KMS-11 (cell line): ENCODE data around the gene RAPGEF5.
"Not testable (repeated sequence)": the region's sequence is repeated elsewhere in the genome, so short reads cannot be mapped to it uniquely, and the experiment has no call there.

Experiments used
- H2AFZ ChIP-seq: fragments of 200-600 bp; sonication (generic); 2 replicates; pipeline ENCODE4 v1.6.1; 2016; ENCODE audit warnings: antibody characterized with exemption, mixed run types, low read depth
- H3K27ac ChIP-seq: fragments of 200-600 bp; sonication (generic); 2 replicates; pipeline ENCODE4 v1.6.1; 2016; ENCODE audit warnings: mild to moderate bottlenecking, mixed run types
- H3K27me3 ChIP-seq: fragments of 200-600 bp; sonication (generic); 2 replicates; pipeline ENCODE4 v1.6.1; 2017; ENCODE audit warnings: mild to moderate bottlenecking, low read depth, mixed run types, moderate library complexity; ENCODE audit not compliant: insufficient read depth
- H3K36me3 ChIP-seq: fragments of 200-600 bp; sonication (generic); 2 replicates; pipeline ENCODE4 v1.6.1; 2017; ENCODE audit warnings: mild to moderate bottlenecking, mixed run types; ENCODE audit not compliant: insufficient read depth
- H3K4me1 ChIP-seq: fragments of 200-600 bp; sonication (generic); 2 replicates; pipeline ENCODE4 v1.6.1; 2016; ENCODE audit warnings: mild to moderate bottlenecking, low read depth, mixed run types; ENCODE audit not compliant: poor library complexity, severe bottlenecking
- H3K4me2 ChIP-seq: fragments of 200-600 bp; sonication (generic); 2 replicates; pipeline ENCODE4 v1.7.0; 2016; ENCODE audit warnings: mild to moderate bottlenecking, mixed run types
- H3K4me3 ChIP-seq: fragments of 200-600 bp; sonication (generic); IDR thresholded peaks from 2 replicates; pipeline ENCODE4 v1.6.1; 2017; ENCODE audit warnings: low read depth, low read length, mixed read lengths; ENCODE audit not compliant: insufficient read depth
- H3K79me2 ChIP-seq: fragments of 200-600 bp; sonication (generic); 2 replicates; pipeline ENCODE4 v1.6.1; 2016; ENCODE audit warnings: low read depth, mixed run types; ENCODE audit not compliant: insufficient read depth
- H3K9ac ChIP-seq: fragments of 200-600 bp; sonication (generic); 2 replicates; pipeline ENCODE4 v1.6.1; 2016; ENCODE audit warnings: mild to moderate bottlenecking, mixed run types
- H4K20me1 ChIP-seq: fragments of 200-600 bp; sonication (generic); 2 replicates; pipeline ENCODE4 v1.6.1; 2016; ENCODE audit warnings: mild to moderate bottlenecking, mixed run types; ENCODE audit not compliant: insufficient read depth
- TF ChIP-seq, protein P1 (sequence below): fragments of 200-600 bp; sonication (generic); conservative IDR thresholded peaks from 2 replicates; pipeline ENCODE4 v1.6.1; 2017; ENCODE audit warnings: low read depth, mild to moderate bottlenecking, antibody characterized with exemption, low read length, moderate library complexity, mixed read lengths

Gene RAPGEF5

GRCh38 chr7:22087861-22088260 is 269.1 kb downstream of the RAPGEF5 start:
- Histone ChIP-seq H3K4me1 (peaks cover 6% of the 10 kb centered on the region), H4K20me1 (no peaks in the 10 kb centered on the region), H3K9ac (no peak overlapping the region), H3K27me3 (no peaks in the 10 kb centered on the region), H3K4me3 (no peak overlapping the region), H2AFZ (no peak overlapping the region), H3K4me2 (no peak overlapping the region), H3K27ac (no peak overlapping the region), H3K79me2 (no peaks in the 10 kb centered on the region), H3K36me3 (no peaks in the 10 kb centered on the region)
- TF ChIP-seq, protein P1, sequence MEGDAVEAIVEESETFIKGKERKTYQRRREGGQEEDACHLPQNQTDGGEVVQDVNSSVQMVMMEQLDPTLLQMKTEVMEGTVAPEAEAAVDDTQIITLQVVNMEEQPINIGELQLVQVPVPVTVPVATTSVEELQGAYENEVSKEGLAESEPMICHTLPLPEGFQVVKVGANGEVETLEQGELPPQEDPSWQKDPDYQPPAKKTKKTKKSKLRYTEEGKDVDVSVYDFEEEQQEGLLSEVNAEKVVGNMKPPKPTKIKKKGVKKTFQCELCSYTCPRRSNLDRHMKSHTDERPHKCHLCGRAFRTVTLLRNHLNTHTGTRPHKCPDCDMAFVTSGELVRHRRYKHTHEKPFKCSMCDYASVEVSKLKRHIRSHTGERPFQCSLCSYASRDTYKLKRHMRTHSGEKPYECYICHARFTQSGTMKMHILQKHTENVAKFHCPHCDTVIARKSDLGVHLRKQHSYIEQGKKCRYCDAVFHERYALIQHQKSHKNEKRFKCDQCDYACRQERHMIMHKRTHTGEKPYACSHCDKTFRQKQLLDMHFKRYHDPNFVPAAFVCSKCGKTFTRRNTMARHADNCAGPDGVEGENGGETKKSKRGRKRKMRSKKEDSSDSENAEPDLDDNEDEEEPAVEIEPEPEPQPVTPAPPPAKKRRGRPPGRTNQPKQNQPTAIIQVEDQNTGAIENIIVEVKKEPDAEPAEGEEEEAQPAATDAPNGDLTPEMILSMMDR, result no peak

DNA sequence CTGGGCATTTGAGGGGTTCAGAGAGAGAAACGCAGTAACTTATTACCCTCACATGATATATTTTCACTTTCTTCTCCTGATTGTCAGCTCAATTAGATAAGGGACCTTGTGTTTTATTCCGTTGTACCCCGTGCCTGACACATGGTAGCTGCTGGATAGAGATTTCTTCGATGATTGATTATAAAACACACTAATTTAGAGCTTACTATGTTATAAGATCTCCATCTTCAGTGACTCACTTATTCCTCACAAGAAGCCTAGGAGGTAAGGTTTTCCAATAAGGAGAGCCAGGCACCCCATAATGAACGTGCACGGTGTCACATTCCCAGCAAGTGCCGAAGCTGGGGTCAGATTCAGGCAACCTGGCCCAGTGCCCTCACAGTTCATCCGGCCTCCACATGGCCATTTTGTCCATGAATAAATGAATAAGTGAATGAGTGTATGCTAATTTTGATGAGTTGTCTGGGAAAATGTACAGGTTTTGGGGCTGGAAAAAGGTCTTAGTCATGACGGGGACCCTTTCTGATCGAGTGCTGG is 273.2 kb downstream of the RAPGEF5 start:
- Histone ChIP-seq H2AFZ (peak overlapping the region; percentile 94), H3K27ac (peak overlapping the region; percentile 56)
- TF ChIP-seq, protein P1, result no peak

GRCh38 chr7:22082886-22083703 is 273.9 kb downstream of the RAPGEF5 start:
- H3K27ac ChIP-seq, result peak overlapping the region; percentile 56
- peak overlapping the region; percentile 77 for H3K9ac ChIP-seq
- H3K36me3 ChIP-seq, result no peaks in the 10 kb centered on the region
- peak overlapping the region; percentile 49 for H3K4me2 ChIP-seq
- no peaks in the 10 kb centered on the region for H3K79me2 ChIP-seq
- no peaks in the 10 kb centered on the region for H3K27me3 ChIP-seq
- H3K4me3 ChIP-seq, result no peak overlapping the region
- peak overlapping the region; percentile 94 for H2AFZ ChIP-seq
- H4K20me1 ChIP-seq, result no peaks in the 10 kb centered on the region
- peaks cover 11% of the 10 kb centered on the region for H3K4me1 ChIP-seq
- TF ChIP-seq, protein P1, result peak; percentile 90

More for the DNA sequence above, 273.2 kb downstream of the RAPGEF5 start:
- H3K79me2 ChIP-seq, result no peaks in the 10 kb centered on the region
- no peaks in the 10 kb centered on the region for H3K27me3 ChIP-seq
- peak overlapping the region; percentile 77 for H3K9ac ChIP-seq
- peak overlapping the region; percentile 49 for H3K4me2 ChIP-seq
- H3K36me3 ChIP-seq, result no peaks in the 10 kb centered on the region
- H3K4me1 ChIP-seq, result peaks cover 11% of the 10 kb centered on the region
- no peaks in the 10 kb centered on the region for H4K20me1 ChIP-seq
- H3K4me3 ChIP-seq, result no peak overlapping the region

GRCh38 chr7:22082553-22082885 is 274.4 kb downstream of the RAPGEF5 start:
- Histone ChIP-seq H3K4me2 (peak overlapping the region; percentile 46), H3K27me3 (no peaks in the 10 kb centered on the region), H3K4me1 (peaks cover 11% of the 10 kb centered on the region), H3K9ac (peak overlapping the region; percentile 77; the same call in 1 of the 2 replicates), H3K36me3 (no peaks in the 10 kb centered on the region), H4K20me1 (no peaks in the 10 kb centered on the region), H3K4me3 (no peak overlapping the region), H2AFZ (peak overlapping the region; percentile 94), H3K79me2 (no peaks in the 10 kb centered on the region), H3K27ac (peak overlapping the region; percentile 56; the same call in 1 of the 2 replicates)
- TF ChIP-seq, protein P1, result no peak

DNA sequence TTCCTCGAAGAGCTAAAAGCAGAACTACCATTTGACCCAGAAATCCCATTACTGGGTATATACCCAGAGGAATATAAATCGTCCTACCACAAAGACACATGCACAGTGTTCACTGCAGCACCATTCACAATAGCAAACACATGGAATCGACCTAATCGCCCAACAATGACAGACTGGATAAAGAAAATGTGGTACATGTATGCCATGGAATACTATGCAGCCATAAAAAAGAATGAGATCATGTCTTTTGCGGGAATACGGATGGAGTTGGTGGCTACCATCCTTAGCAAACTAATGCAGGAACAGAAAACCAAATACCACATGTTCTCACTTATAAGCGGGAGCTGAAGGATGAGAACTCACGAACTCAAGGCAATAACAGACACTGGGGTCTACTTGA is 276.7 kb downstream of the RAPGEF5 start:
- not testable (repeated sequence) for H3K27ac ChIP-seq, H3K36me3 ChIP-seq, H4K20me1 ChIP-seq, H3K9ac ChIP-seq, H3K4me3 ChIP-seq, H2AFZ ChIP-seq, H3K4me2 ChIP-seq, H3K27me3 ChIP-seq, H3K79me2 ChIP-seq
- H3K4me1 ChIP-seq, result peaks cover 11% of the 10 kb centered on the region

GRCh38 chr7:22078872-22079271 is 278.1 kb downstream of the RAPGEF5 start:
- not testable (repeated sequence) for H2AFZ ChIP-seq, H3K4me3 ChIP-seq, H3K4me2 ChIP-seq, H3K27me3 ChIP-seq, H4K20me1 ChIP-seq, H3K36me3 ChIP-seq, H3K27ac ChIP-seq, H3K4me1 ChIP-seq, H3K79me2 ChIP-seq, H3K9ac ChIP-seq
